Common myeloid progenitor, CD34-positive (primary cell): ENCODE results near the gene GRB10.

Source experiments
- CTCF ChIA-PET: fragments of 350-600 bp; sonication (Branson Sonifier 250); formaldehyde crosslinking; loops from one replicate; lab custom pipeline; 2021; ENCODE audit warnings: antibody characterized with exemption; lab: Charles Lee
- POLR2A ChIA-PET: fragments of 350-600 bp; sonication (Branson Sonifier 250); formaldehyde crosslinking; loops from one replicate; lab custom pipeline; 2021; ENCODE audit warnings: antibody characterized with exemption; lab: Charles Lee
- DNase-seq, 3 donors: peaks; one replicate each; pipeline versions ENCODE4 v3.0.0 to v3.0.0-alpha.2; 2013
- H3K27ac ChIP-seq, 2 experiments: 1 replicate in 1 of 2; 2 replicates in 1 of 2; pipeline ENCODE4 v1.7.0; 2013; ENCODE audit warnings: inconsistent platforms in 2 of 2, low read length in 2 of 2, mild to moderate bottlenecking in 2 of 2, low read depth in 1 of 2, moderate library complexity in 1 of 2; ENCODE audit not compliant: severe bottlenecking in 2 of 2, insufficient read depth in 1 of 2, poor library complexity in 1 of 2
- H3K27me3 ChIP-seq, 5 experiments: replicated peaks in 2 of 5; 1 replicate in 3 of 5; 2 replicates in 2 of 5; pipeline versions ENCODE4 v1.6.1 to v1.7.0; 2013; ENCODE audit warnings: low read length in 4 of 5, mild to moderate bottlenecking in 2 of 5, moderate library complexity in 2 of 5, inconsistent platforms in 1 of 5; ENCODE audit not compliant: insufficient read depth in 5 of 5, control insufficient read depth in 4 of 5
- H3K36me3 ChIP-seq, 4 experiments: 1 replicate in 2 of 4; 2 replicates in 2 of 4; pipeline versions ENCODE4 v1.6.1 to v1.7.0; 2013; ENCODE audit warnings: low read length in 3 of 4, control low read depth in 1 of 4, mild to moderate bottlenecking in 1 of 4; ENCODE audit not compliant: control insufficient read depth in 4 of 4, insufficient read depth in 4 of 4
- H3K4me1 ChIP-seq, 4 experiments: 1 replicate in 3 of 4; 2 replicates in 1 of 4; pipeline versions ENCODE4 v1.6.1 to v1.7.1; 2013; ENCODE audit warnings: low read length in 3 of 4, mild to moderate bottlenecking in 3 of 4, control low read depth in 1 of 4, inconsistent platforms in 1 of 4, moderate library complexity in 1 of 4; ENCODE audit not compliant: control insufficient read depth in 4 of 4, insufficient read depth in 4 of 4; ENCODE audit errors: control extremely low read depth in 1 of 4
- H3K4me3 ChIP-seq, 7 experiments: 1 replicate in 4 of 7; 2 replicates in 3 of 7; pipeline versions ENCODE4 v1.5.1 to v1.7.0; 2013; ENCODE audit warnings: mild to moderate bottlenecking in 7 of 7, low read length in 6 of 7, moderate library complexity in 6 of 7, inconsistent platforms in 2 of 7, low read depth in 2 of 7, control low read depth in 1 of 7; ENCODE audit not compliant: insufficient read depth in 4 of 7, control insufficient read depth in 1 of 7; ENCODE audit errors: extremely low read depth in 1 of 7
- H3K9me3 ChIP-seq, 5 experiments: 1 replicate in 4 of 5; 2 replicates in 1 of 5; pipeline versions ENCODE4 v1.6.1 to v1.7.1; 2013; ENCODE audit warnings: low read length in 4 of 5, mild to moderate bottlenecking in 2 of 5, inconsistent platforms in 1 of 5, low read depth in 1 of 5, moderate library complexity in 1 of 5; ENCODE audit not compliant: control insufficient read depth in 4 of 5, insufficient read depth in 2 of 5; ENCODE audit errors: control extremely low read depth in 1 of 5
- WGBS: methylation state at CpG from one replicate; pipeline ENCODE4 v1.1.5; 2013; ENCODE audit not compliant: insufficient coverage; 5-methylcytosine and 5-hydroxymethylcytosine counted together

The GRB10 gene

DNA sequence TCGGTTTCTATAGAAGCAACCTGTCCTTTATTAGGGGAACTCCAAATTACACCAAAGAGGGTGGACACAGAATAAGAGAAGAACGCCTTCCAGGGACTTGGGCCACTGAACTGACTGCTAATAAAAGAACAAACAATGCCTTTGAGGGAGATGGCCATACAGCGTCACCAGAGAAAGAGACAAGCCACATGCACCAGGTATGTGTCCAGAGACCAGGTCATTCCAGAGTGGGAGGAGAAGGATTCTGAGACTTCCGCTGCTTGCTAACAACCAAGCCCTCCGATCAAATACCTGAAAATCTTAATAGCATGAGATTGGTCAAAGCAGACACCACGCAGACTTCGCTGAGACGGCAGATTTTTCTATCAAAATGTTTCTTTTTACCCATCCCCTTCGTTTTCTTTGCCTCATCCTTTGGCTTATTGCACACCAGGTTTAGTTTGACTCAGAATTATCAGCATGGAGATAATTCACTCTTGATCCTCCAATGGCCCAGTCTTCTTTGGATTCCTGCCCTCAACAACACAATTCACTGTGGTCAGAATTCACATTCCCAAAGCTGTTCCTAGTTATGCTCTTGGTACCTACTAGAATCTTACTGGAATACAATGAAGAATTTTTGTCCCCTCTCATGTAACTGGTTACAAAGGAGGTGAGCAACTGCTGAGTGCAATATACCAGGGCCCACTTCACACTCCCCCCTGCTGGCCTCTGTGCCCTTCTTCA lies 130.1 kb downstream of the GRB10 start:
- Histone ChIP-seq H3K27me3 (no peaks in the 10 kb centered on the region), H3K36me3 (peaks cover 0 to 39% (median 19%) of the 10 kb centered on the region in 4 experiments), H3K9me3 (no peaks in the 10 kb centered on the region), H3K4me3 (no peak overlapping the region), H3K4me1 (peaks cover 0 to 10% (median 5%) of the 10 kb centered on the region in 4 experiments), H3K27ac (no peak overlapping the region)
- ChIA-PET POLR2A (no interaction called here), CTCF (interaction anchor here (1.4 to 1.8 kb wide), 3 partner anchors 19 to 185 kb away, joined by 3 to 4 read pairs (median 4); no protein-coding TSS in a partner anchor)
- WGBS, result 98% methylated on average over 8 of the region's 9 CpGs
- no peak for DNase-seq

DNA sequence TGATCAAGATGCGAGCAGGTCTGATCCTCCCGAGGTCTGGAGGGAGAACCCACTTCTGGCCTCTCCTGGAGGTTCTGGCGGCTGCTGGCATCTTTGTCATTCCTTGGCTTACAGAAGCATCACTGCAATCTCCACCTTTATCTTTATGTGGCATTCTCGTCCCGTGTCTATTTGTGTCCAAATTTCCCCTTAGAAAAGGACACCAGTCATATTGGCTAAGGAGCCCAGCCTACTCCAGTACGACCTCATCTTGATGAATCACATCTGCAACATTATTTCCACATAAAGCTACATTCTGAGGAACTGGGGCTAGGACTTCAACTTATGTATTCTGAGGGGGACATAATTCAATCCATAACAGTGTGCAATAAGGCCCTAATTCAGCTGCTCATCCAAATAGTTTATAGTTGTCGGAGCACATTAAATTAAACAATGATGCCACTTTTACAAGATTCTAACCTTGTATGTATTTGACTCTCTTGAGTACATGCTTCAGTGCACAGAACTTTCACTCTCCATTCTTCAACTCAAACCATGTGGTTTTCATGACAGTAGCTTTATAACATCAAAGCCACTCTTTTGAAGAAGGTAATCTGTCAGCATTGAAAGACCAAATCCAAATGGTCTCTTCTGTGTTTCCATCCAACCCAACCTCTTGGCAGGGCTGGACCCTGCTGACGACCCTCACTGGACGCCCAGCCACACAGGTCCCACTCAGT lies 131.3 kb downstream of the GRB10 start:
- peaks cover 0 to 40% (median 20%) of the 10 kb centered on the region in 4 experiments for H3K36me3 ChIP-seq
- no peak overlapping the region for H3K4me3 ChIP-seq
- H3K27me3 ChIP-seq, result no peaks in the 10 kb centered on the region
- ChIA-PET CTCF (interaction anchor here (1.4 to 1.7 kb wide), 4 partner anchors 15 to 19 kb away, joined by 4 to 6 read pairs (median 4); no protein-coding TSS in a partner anchor), POLR2A (no interaction called here)
- WGBS, result 100% methylated on average over 6 of the region's 9 CpGs
- no peak overlapping the region for H3K27ac ChIP-seq
- DNase-seq, result no peak
- H3K4me1 ChIP-seq, result peaks cover 0 to 10% (median 5%) of the 10 kb centered on the region in 4 experiments
- H3K9me3 ChIP-seq, result no peaks in the 10 kb centered on the region

DNA sequence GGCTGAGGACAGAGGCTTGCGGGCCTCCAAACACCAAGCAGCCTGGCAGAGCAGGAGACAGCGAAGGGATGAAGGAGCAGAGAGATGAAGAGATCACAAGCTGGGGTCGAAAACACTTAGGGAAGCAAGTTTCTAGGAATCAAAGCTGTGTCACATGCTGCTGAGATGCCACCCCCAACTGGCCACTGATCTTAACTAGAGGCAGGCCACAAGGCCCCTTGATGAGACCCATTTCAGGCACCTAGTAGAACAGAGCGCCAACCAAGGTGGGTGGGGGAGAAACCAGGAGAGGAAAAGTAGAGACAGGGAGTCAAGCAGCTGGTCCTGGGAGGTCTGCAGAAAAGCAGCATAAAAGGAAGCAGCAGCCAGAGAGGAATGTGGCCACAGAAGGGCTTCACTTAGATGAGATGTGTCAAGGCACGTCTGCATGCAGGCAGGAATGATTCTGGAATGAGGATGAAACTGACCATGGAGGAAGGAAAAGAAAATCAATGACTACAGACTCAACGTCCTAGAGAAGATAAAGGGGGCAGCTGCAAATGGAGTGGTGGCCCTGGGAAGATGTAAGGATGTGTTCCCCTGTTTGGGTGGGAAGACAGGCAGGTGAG lies 132.5 kb downstream of the GRB10 start:
- DNase-seq, result no peak
- Histone ChIP-seq H3K4me3 (no peak overlapping the region), H3K27ac (no peak overlapping the region), H3K9me3 (no peaks in the 10 kb centered on the region), H3K27me3 (no peaks in the 10 kb centered on the region), H3K4me1 (peaks cover 0 to 12% (median 10%) of the 10 kb centered on the region in 4 experiments), H3K36me3 (peaks cover 0 to 32% (median 16%) of the 10 kb centered on the region in 4 experiments)
- WGBS, result 97% methylated on average over 6 of the region's 6 CpGs
- ChIA-PET CTCF (interaction anchor here (0.5 to 3.2 kb wide), 5 partner anchors 10 to 29 kb away, joined by 3 to 13 read pairs (median 4); no protein-coding TSS in a partner anchor), POLR2A (no interaction called here)

DNA sequence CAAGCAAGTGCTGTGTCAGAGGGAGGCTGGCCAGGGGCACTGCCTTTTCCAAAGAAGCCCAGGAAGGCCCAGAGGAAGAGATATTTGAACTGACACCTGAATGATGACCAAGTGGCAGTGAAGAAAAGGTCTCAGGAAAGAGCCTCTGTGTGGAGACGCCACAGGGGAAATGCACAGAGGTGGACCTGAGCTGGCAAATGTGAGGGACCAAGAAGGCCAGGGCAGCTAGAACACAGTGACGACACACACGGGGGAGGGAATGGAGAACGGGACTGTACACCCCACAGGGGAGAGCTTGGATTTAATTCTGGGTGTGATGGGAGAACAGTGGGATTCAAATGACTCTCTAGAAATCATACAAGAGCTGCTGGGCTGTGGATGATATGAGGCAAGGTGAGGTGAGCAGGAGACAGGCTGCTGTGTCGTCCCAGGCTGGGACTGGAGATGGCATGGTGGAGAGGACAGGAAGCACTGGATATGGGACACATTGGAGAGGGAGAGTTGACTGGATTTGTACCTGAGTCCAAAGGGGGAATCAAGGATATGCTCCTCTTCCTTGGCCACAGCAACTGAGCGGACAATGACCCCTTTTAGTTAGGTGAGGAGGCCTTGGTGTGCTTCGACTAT lies 133.3 kb downstream of the GRB10 start:
- 99% methylated on average over 5 of the region's 7 CpGs for WGBS
- no peak overlapping the region for H3K27ac ChIP-seq
- H3K36me3 ChIP-seq, result peaks cover 0 to 30% (median 16%) of the 10 kb centered on the region in 4 experiments
- DNase-seq, result no peak
- H3K27me3 ChIP-seq, result no peaks in the 10 kb centered on the region
- POLR2A ChIA-PET, result no interaction called here
- H3K4me1 ChIP-seq, result peaks cover 0 to 12% (median 10%) of the 10 kb centered on the region in 4 experiments
- H3K4me3 ChIP-seq, result no peak overlapping the region
- H3K9me3 ChIP-seq, result no peaks in the 10 kb centered on the region
- CTCF ChIA-PET, result interaction anchor here (1.0 to 3.2 kb wide), 2 partner anchors 11 to 26 kb away, joined by 4 to 13 read pairs; no protein-coding TSS in a partner anchor

DNA sequence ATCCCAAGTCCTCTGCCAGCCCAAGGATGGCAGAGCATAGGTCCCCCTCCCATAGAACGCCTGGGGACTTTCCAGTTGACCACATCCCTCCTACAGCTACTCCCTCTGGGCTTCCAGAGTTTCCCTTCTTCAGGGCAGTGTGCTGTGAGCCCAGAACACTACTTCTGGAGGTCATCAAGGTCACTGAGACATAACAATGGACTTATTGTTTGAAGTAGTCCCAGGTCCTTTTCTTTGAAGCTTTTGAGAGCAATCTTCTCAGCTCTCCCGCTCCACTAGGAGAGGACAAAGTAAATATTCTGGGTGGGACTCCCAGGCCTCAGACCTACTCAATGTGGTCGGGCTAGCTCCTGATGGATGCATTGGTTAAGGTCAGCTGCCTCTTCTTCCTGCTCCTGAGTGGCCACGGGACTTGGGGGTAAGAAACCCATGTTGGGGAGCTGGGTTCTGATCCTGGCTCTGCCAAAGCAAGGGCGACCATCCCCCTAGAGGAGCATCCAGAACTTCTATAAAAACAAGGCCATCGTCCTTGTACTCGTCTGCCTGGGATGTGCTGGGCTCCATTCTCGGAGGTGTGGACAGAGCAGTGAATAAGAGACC lies 134.0 kb downstream of the GRB10 start:
- CTCF ChIA-PET, result interaction anchor here (1.0 to 3.2 kb wide), 3 partner anchors 11 to 27 kb away, joined by 3 to 13 read pairs (median 4); no protein-coding TSS in a partner anchor
- no peaks in the 10 kb centered on the region for H3K9me3 ChIP-seq
- WGBS, result 94% methylated on average over 7 of the region's 8 CpGs
- peaks cover 0 to 32% (median 18%) of the 10 kb centered on the region in 4 experiments for H3K36me3 ChIP-seq
- no peaks in the 10 kb centered on the region for H3K27me3 ChIP-seq
- H3K4me1 ChIP-seq, result peaks cover 0 to 12% (median 10%) of the 10 kb centered on the region in 4 experiments
- no peak overlapping the region for H3K27ac ChIP-seq
- POLR2A ChIA-PET, result interaction anchor here (0.6 kb wide), 1 partner anchor 10 kb away, joined by 3 read pairs; no protein-coding TSS in a partner anchor
- DNase-seq, result no peak
- H3K4me3 ChIP-seq, result no peak overlapping the region

DNA sequence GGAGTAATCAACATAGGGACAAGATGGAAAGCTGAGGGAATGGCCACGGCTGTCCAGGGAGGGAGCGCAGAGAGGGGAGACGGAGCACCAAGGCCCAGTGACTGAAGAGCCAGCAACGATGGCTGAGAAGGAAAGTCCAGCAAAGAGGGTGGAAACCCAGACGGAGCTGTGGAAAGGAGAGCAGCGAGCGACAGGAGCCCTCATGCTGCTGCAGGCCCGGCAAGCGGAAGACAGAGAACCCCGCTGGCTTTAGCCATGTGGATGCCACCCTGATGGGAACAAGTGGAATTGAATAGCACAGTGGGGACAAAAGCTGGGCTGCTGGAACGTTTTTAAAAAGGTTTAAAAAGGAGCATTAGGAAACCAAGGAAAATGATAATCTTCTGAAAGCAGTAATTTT lies 134.6 kb downstream of the GRB10 start:
- 95% methylated on average over 11 of the region's 11 CpGs for WGBS
- H3K4me1 ChIP-seq, result peaks cover 0 to 7% (median 6%) of the 10 kb centered on the region in 4 experiments
- ChIA-PET CTCF (interaction anchor here (1.0 to 3.2 kb wide), 2 partner anchors 12 to 16 kb away, joined by 3 to 13 read pairs; no protein-coding TSS in a partner anchor), POLR2A (interaction anchor here (0.6 kb wide), 1 partner anchor 11 kb away, joined by 3 read pairs; no protein-coding TSS in a partner anchor)
- H3K36me3 ChIP-seq, result peaks cover 0 to 35% (median 19%) of the 10 kb centered on the region in 4 experiments
- H3K27me3 ChIP-seq, result no peaks in the 10 kb centered on the region
- H3K9me3 ChIP-seq, result no peaks in the 10 kb centered on the region
- no peak overlapping the region for H3K27ac ChIP-seq
- no peak for DNase-seq
- H3K4me3 ChIP-seq, result no peak overlapping the region
